ENCODE results near the gene TPCN2.

Gene TPCN2

DNA sequence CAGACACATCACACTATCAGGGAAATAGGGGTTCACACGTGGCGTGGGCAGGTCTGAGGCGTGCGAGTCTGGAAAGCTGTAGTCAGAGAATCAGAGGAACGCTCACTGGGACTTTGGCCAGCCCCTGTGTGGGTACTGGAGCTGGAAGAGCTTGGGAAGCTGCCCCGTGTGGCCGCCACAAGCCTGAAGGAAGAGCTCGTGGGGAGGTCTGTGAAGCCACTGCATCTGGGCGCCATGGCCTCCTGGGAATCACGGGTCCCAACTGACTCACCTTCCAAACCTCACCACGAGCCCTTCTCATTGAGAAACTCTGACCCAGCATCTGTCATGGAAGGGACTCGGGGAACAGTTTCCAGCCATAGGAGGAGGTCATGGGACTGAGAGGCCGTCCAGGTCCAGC is 29.8 kb upstream of the TPCN2 start:
- no peaks in the 10 kb centered on the region for H3K9me3 Mint-ChIP-seq
- H3K27ac Mint-ChIP-seq, result no peak overlapping the region
- H3K27me3 Mint-ChIP-seq, result no peaks in the 10 kb centered on the region
- no peaks in the 10 kb centered on the region for H3K4me1 Mint-ChIP-seq (ENCODE audit: low read depth)
- H3K36me3 Mint-ChIP-seq (ENCODE audit: low read depth), result no peaks in the 10 kb centered on the region
- no peak overlapping the region for H3K4me3 Mint-ChIP-seq

GRCh38 chr11:69022260-69022659 is 26.5 kb upstream of the TPCN2 start:
- Mint-ChIP-seq H3K27me3 (no peaks in the 10 kb centered on the region), H3K27ac (no peak overlapping the region), H3K9me3 (no peaks in the 10 kb centered on the region), H3K4me1 (ENCODE audit: low read depth) (no peaks in the 10 kb centered on the region), H3K36me3 (ENCODE audit: low read depth) (no peaks in the 10 kb centered on the region), H3K4me3 (no peak overlapping the region)

- no peaks in the 10 kb centered on the region for H3K27me3 Mint-ChIP-seq
- no peaks in the 10 kb centered on the region for H3K9me3 Mint-ChIP-seq
- H3K4me1 Mint-ChIP-seq (ENCODE audit: low read depth), result no peaks in the 10 kb centered on the region
- no peaks in the 10 kb centered on the region for H3K36me3 Mint-ChIP-seq (ENCODE audit: low read depth)
- H3K4me3 Mint-ChIP-seq, result no peak overlapping the region
- H3K27ac Mint-ChIP-seq, result no peak overlapping the region
Observed at GRCh38 chr11:69024509-69024908, 24.2 kb upstream of the TPCN2 start.

GRCh38 chr11:69027704-69028372 is 20.9 kb upstream of the TPCN2 start:
- no peaks in the 10 kb centered on the region for H3K36me3 Mint-ChIP-seq (ENCODE audit: low read depth)
- no peaks in the 10 kb centered on the region for H3K9me3 Mint-ChIP-seq
- H3K4me1 Mint-ChIP-seq (ENCODE audit: low read depth), result no peaks in the 10 kb centered on the region
- H3K4me3 Mint-ChIP-seq, result no peak overlapping the region
- no peak overlapping the region for H3K27ac Mint-ChIP-seq
- H3K27me3 Mint-ChIP-seq, result peaks cover 1% of the 10 kb centered on the region

DNA sequence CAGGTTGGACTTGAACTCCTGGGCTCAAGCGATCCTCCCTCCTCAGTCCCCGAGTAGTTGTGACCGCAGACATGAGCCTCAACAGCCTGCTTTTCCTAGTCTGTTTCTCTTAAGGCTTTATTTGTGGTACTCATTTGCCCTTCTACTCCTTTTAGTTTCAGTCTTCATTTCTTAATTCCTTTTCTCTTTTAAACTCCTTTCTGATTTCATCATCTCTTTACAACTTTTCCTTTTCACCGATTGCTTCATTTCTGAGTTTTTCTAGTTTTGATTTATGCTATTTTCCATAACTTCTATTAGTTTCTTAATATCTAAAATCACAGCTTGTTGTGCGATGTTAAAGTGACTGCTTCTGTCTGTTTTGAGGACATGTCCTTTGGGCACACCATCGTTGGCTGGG is 18.4 kb upstream of the TPCN2 start:
- Mint-ChIP-seq H3K36me3 (ENCODE audit: low read depth) (no peaks in the 10 kb centered on the region), H3K27me3 (peaks cover 4% of the 10 kb centered on the region), H3K4me3 (no peak overlapping the region), H3K4me1 (ENCODE audit: low read depth) (no peaks in the 10 kb centered on the region), H3K27ac (no peak overlapping the region), H3K9me3 (no peaks in the 10 kb centered on the region)

GRCh38 chr11:69032833-69033232 is 15.9 kb upstream of the TPCN2 start:
- Mint-ChIP-seq H3K27me3 (peaks cover 4% of the 10 kb centered on the region), H3K36me3 (ENCODE audit: low read depth) (no peaks in the 10 kb centered on the region), H3K27ac (no peak overlapping the region), H3K4me1 (ENCODE audit: low read depth) (no peaks in the 10 kb centered on the region), H3K4me3 (no peak overlapping the region), H3K9me3 (no peaks in the 10 kb centered on the region)

DNA sequence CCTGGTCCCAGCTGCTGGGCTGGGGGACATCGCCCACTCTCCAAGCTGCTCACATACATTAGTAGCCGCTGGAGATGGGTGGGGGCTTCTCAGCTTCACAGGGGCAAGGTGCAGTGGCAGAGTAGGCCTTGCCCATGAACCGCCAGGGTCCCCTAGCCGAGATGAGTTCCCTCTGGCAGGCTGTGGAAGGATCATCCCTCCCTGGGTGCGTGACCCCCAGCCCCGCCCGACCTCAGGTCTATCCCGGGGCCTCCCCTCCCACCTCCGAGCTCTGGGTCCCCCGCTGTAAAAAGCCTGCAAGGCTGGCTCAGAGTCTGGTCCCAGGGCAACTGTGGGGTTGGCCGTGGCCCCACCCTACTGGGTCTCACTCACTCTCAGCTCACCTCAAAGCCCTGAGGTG is 15.3 kb upstream of the TPCN2 start:
- no peak overlapping the region for H3K4me3 Mint-ChIP-seq
- no peaks in the 10 kb centered on the region for H3K36me3 Mint-ChIP-seq (ENCODE audit: low read depth)
- H3K4me1 Mint-ChIP-seq (ENCODE audit: low read depth), result no peaks in the 10 kb centered on the region
- no peaks in the 10 kb centered on the region for H3K9me3 Mint-ChIP-seq
- H3K27ac Mint-ChIP-seq, result no peak overlapping the region
- H3K27me3 Mint-ChIP-seq, result peaks cover 4% of the 10 kb centered on the region

DNA sequence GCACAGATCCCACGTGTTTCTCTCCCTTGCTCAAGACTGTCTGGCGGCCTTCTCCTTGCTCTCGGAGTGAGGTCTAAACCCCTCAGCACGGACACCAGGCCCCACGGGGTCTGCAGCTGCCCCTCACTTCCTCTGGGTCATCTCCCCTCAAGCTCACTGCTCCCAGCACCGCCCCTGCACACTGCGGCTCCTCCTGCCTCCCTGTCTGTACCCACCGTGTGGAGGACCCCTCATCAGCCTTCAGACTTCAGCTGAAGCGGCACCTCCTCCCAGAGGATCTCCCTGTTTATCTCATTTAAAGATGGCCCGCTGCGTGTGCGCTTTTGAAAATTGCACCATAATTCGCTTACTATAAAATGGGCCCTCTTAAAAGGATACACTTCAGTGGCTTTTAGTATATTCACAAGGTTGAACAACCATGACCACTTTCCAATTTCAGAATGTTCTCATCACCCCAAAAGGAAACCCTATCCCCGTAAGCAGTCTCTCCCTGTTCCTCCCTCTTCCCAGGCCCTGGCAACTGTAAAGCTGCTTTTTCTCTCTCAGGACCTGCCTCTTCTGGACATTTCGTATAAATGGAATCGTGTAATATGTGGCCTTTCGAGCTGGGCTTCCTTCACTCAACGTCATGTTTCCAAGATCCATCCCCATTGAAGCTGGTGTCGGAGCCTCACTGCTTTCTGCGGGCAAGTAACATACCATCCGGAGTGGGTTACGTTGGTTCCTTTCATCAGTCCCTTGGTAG is 14.4 kb upstream of the TPCN2 start:
- H3K4me1 Mint-ChIP-seq (ENCODE audit: low read depth), result no peaks in the 10 kb centered on the region
- peaks cover 4% of the 10 kb centered on the region for H3K27me3 Mint-ChIP-seq
- no peaks in the 10 kb centered on the region for H3K36me3 Mint-ChIP-seq (ENCODE audit: low read depth)
- no peak overlapping the region for H3K4me3 Mint-ChIP-seq
- no peaks in the 10 kb centered on the region for H3K9me3 Mint-ChIP-seq
- no peak overlapping the region for H3K27ac Mint-ChIP-seq

DNA sequence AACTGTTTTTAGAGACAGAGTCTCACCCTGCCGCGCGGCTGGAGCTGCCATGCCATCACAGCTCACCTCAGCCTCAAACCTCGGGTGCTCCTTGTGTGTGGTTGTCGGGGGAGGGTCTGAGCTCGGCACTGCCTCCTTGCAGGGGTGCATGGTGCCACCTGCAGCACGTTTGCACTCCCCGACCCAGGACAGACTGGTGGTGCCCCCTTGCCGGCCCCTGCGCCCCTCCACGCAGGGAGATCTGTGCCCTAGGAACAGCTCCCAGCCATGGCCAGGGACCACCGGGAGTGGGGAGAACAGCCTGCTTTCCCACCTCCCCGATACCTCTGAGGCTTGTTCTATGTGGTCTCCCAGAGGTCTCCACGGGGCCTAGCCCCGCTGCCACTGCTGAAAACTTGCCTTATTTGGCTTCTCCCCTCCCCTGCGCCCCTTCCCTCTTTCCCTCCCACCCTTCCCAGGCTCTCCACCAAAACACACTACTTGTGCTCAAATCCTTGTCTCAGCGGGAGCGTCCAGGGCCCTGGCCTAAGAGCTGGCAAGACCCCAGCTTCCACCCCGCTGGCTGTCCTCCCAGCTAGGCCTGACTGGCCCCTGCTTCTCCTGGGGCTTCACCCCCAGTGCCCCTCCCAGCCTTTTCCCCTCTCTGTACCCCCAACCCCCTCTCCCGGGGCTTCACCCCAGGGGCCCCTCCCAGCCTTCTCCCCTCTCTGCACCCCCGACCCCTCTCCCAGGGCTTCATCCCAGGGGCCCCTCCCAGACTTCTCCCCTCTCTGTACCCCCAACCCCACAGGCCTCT is 13.4 kb upstream of the TPCN2 start:
- H3K36me3 Mint-ChIP-seq (ENCODE audit: low read depth), result no peaks in the 10 kb centered on the region
- H3K27me3 Mint-ChIP-seq, result peaks cover 4% of the 10 kb centered on the region
- no peak overlapping the region for H3K27ac Mint-ChIP-seq
- H3K4me3 Mint-ChIP-seq, result no peak overlapping the region
- H3K4me1 Mint-ChIP-seq (ENCODE audit: low read depth), result peaks cover 7% of the 10 kb centered on the region
- no peaks in the 10 kb centered on the region for H3K9me3 Mint-ChIP-seq

- Mint-ChIP-seq H3K27ac (no peak overlapping the region), H3K36me3 (ENCODE audit: low read depth) (no peaks in the 10 kb centered on the region), H3K9me3 (no peaks in the 10 kb centered on the region), H3K4me1 (ENCODE audit: low read depth) (peaks cover 13% of the 10 kb centered on the region), H3K4me3 (no peak overlapping the region), H3K27me3 (peaks cover 4% of the 10 kb centered on the region)
Observed at GRCh38 chr11:69035946-69036340, 12.8 kb upstream of the TPCN2 start.

- no peaks in the 10 kb centered on the region for H3K9me3 Mint-ChIP-seq
- peaks cover 21% of the 10 kb centered on the region for H3K4me1 Mint-ChIP-seq (ENCODE audit: low read depth)
- no peaks in the 10 kb centered on the region for H3K36me3 Mint-ChIP-seq (ENCODE audit: low read depth)
- H3K27ac Mint-ChIP-seq, result no peak overlapping the region
- no peak overlapping the region for H3K4me3 Mint-ChIP-seq
- peaks cover 4% of the 10 kb centered on the region for H3K27me3 Mint-ChIP-seq
Observed at GRCh38 chr11:69037074-69037473, 11.7 kb upstream of the TPCN2 start.

DNA sequence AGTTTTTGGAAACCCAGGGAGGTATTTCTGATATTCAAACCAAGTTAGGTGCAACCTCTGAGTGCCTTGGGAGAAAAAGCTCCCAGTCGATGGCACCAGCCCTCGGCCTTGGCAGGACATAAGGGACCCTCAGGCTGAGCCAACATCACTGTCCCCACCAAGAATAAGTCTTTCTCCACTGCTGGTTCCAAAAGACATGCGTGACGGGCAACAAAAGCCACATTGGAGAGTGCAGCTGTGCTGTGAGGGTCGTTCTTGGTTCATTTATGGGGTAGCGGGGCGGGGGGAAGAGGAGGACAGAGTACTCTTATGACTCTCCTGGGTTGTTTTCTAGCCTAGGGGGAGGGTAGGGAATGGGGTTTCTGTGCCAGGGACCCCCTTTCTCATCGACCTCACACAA is 11.2 kb upstream of the TPCN2 start:
- Mint-ChIP-seq H3K4me3 (no peak overlapping the region), H3K36me3 (ENCODE audit: low read depth) (no peaks in the 10 kb centered on the region), H3K9me3 (no peaks in the 10 kb centered on the region), H3K4me1 (ENCODE audit: low read depth) (peaks cover 21% of the 10 kb centered on the region), H3K27me3 (peaks cover 4% of the 10 kb centered on the region), H3K27ac (no peak overlapping the region)

DNA sequence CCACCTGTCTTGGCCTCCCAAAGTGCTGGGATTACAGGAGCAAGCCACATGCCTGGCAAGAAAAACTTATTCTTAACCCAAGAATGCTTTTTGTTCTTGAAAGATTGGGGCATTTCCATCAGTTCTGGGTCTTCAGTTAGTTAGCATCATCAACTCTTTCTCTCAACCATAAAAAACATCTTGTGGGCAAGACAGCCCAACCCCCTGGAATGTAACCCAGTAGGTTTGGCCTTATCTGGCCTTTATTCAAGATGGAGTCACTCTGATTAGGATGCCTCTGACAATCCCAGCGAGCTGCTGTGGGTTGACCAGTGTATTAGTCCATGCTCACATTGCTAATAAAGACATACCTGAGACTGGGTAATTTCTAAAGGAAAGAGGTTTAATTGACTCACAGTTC is 9.2 kb upstream of the TPCN2 start:
- Mint-ChIP-seq H3K27ac (peak overlapping the region; percentile 59), H3K9me3 (no peaks in the 10 kb centered on the region), H3K4me3 (no peak overlapping the region), H3K27me3 (peaks cover 6% of the 10 kb centered on the region), H3K4me1 (ENCODE audit: low read depth) (peaks cover 21% of the 10 kb centered on the region), H3K36me3 (ENCODE audit: low read depth) (no peaks in the 10 kb centered on the region)

GRCh38 chr11:69040051-69040450 is 8.7 kb upstream of the TPCN2 start:
- no peaks in the 10 kb centered on the region for H3K9me3 Mint-ChIP-seq
- H3K27me3 Mint-ChIP-seq, result peaks cover 11% of the 10 kb centered on the region
- H3K27ac Mint-ChIP-seq, result peak overlapping the region; percentile 59
- H3K36me3 Mint-ChIP-seq (ENCODE audit: low read depth), result no peaks in the 10 kb centered on the region
- H3K4me3 Mint-ChIP-seq, result no peak overlapping the region
- peaks cover 21% of the 10 kb centered on the region for H3K4me1 Mint-ChIP-seq (ENCODE audit: low read depth)

GRCh38 chr11:69040581-69041260 is 8.0 kb upstream of the TPCN2 start:
- peaks cover 21% of the 10 kb centered on the region for H3K4me1 Mint-ChIP-seq (ENCODE audit: low read depth)
- H3K4me3 Mint-ChIP-seq, result no peak overlapping the region
- H3K27me3 Mint-ChIP-seq, result peaks cover 13% of the 10 kb centered on the region
- H3K27ac Mint-ChIP-seq, result peak overlapping the region; percentile 59
- no peaks in the 10 kb centered on the region for H3K36me3 Mint-ChIP-seq (ENCODE audit: low read depth)
- no peaks in the 10 kb centered on the region for H3K9me3 Mint-ChIP-seq

Data from stimulated activated naive CD8-positive, alpha-beta T cell treated with anti-CD3 and anti-CD28 coated beads, Interleukin-15, Interleukin-2, amounts not matched to agents 100 ng/mL and 50 ng/mL, for 24 hours (primary cell).